SK-N-MC (cell line): Measurements from ENCODE around the gene TMPRSS6.

Experiments used
- EZH2 ChIP-seq: fragments of 200-600 bp; sonication (generic); IDR thresholded peaks from one replicate; pipeline ENCODE4 v1.6.1; 2017; ENCODE audit warnings: antibody characterized with exemption
- POLR2AphosphoS5 ChIP-seq: IDR thresholded peaks from 2 replicates; pipeline ENCODE4 v1.6.1; 2012; ENCODE audit warnings: mild to moderate bottlenecking, low read depth, low read length, borderline replicate concordance

- TF ChIP-seq EZH2: no peak
- TF ChIP-seq POLR2AphosphoS5: no peak
Measured at GRCh38 chr22:37153901-37154300, 44.4 kb upstream of the TMPRSS6 start.
